Tibial nerve (tissue), 4 donors: ENCODE measurements around the gene GNAZ.

ENCODE experiments used
- EP300 ChIP-seq, 2 donors: sonication (generic); formaldehyde crosslinking; IDR thresholded peaks; one replicate each; pipeline ENCODE4 v1.6.1; 2017; ENCODE audit warnings: antibody characterized with exemption in 2 of 2, mild to moderate bottlenecking in 1 of 2
- POLR2A ChIP-seq, 2 donors: fragments of 450-650 bp; IDR thresholded peaks; one replicate each; pipeline ENCODE4 v1.6.1; 2017; ENCODE audit warnings: antibody characterized with exemption in 2 of 2, mild to moderate bottlenecking in 2 of 2, moderate library complexity in 2 of 2
- TF ChIP-seq, protein P1 (sequence below), 5 experiments: fragments of 200-600 bp in 3 of 5; fragments of 450-650 bp in 2 of 5; sonication (generic) in 3 of 5; IDR thresholded peaks; one replicate each; pipeline ENCODE4 v1.5.1; 2016 to 2019; ENCODE audit warnings: antibody characterized with exemption in 5 of 5, mild to moderate bottlenecking in 3 of 5, moderate library complexity in 2 of 5

DNA sequence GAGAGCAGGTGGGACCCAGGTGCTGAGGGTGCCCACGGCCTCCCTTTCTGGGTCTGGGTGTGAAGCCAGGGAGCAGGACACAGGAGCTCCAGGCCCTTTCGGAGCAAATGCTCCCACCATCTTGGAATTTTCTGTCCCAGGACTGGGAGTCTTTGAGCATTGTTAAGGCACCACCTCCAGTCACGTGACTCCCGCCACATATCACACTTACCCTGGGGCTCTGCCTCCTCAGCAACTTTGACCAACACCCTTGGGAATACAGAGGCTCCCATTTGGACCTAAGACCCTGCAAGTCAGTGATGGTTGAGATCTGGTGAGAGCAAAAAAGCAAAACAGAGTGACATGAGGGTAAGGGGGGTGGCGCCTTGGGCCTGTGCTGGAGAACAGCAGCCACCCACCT is 35.6 kb downstream of the GNAZ start:
- TF ChIP-seq, protein P1, sequence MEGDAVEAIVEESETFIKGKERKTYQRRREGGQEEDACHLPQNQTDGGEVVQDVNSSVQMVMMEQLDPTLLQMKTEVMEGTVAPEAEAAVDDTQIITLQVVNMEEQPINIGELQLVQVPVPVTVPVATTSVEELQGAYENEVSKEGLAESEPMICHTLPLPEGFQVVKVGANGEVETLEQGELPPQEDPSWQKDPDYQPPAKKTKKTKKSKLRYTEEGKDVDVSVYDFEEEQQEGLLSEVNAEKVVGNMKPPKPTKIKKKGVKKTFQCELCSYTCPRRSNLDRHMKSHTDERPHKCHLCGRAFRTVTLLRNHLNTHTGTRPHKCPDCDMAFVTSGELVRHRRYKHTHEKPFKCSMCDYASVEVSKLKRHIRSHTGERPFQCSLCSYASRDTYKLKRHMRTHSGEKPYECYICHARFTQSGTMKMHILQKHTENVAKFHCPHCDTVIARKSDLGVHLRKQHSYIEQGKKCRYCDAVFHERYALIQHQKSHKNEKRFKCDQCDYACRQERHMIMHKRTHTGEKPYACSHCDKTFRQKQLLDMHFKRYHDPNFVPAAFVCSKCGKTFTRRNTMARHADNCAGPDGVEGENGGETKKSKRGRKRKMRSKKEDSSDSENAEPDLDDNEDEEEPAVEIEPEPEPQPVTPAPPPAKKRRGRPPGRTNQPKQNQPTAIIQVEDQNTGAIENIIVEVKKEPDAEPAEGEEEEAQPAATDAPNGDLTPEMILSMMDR (IDR thresholded peaks at IDR 0.05) = no peak
- no peak for TF ChIP-seq EP300 (IDR thresholded peaks at IDR 0.05)
- no peak for TF ChIP-seq POLR2A (IDR thresholded peaks at IDR 0.05)
